HG02938 (cell line): ENCODE results near the gene DSCAML1.

Source experiments
- ATAC-seq: cut with Tn5 transposase; IDR thresholded peaks from one replicate; pipeline ENCODE4 v1.9.1; 2021; ENCODE audit warnings: mild to moderate bottlenecking, moderate library complexity; ENCODE audit not compliant: unreplicated experiment

Gene DSCAML1

GRCh38 chr11:117731722-117732290, 65.2 kb downstream of the DSCAML1 start:
- ATAC-seq = no peak

GRCh38 chr11:117730208-117730800, 66.7 kb downstream of the DSCAML1 start:
- no peak for ATAC-seq

- ATAC-seq = no peak
These were observed 71.8 kb downstream of the DSCAML1 start for GRCh38 chr11:117725048-117725734.

- no peak for ATAC-seq
These were observed 72.4 kb downstream of the DSCAML1 start for GRCh38 chr11:117724621-117725020.

- no peak for ATAC-seq
These were observed 72.9 kb downstream of the DSCAML1 start for GRCh38 chr11:117724104-117724503.

GRCh38 chr11:117723277-117724024, 73.6 kb downstream of the DSCAML1 start:
- ATAC-seq = no peak

GRCh38 chr11:117722082-117722481, 74.9 kb downstream of the DSCAML1 start:
- ATAC-seq = no peak

- no peak for ATAC-seq
These were observed 76.9 kb downstream of the DSCAML1 start for GRCh38 chr11:117720061-117720511.

- no peak for ATAC-seq
These were observed 77.5 kb downstream of the DSCAML1 start for GRCh38 chr11:117719480-117719879.

GRCh38 chr11:117717485-117718314, 79.3 kb downstream of the DSCAML1 start:
- ATAC-seq = no peak

- ATAC-seq = no peak
These were observed 80.2 kb downstream of the DSCAML1 start for GRCh38 chr11:117716521-117717440.

- ATAC-seq = no peak
These were observed 81.2 kb downstream of the DSCAML1 start for GRCh38 chr11:117715801-117716200.

- no peak for ATAC-seq
These were observed 83.5 kb downstream of the DSCAML1 start for GRCh38 chr11:117713538-117713991.

GRCh38 chr11:117712530-117712929, 84.5 kb downstream of the DSCAML1 start:
- ATAC-seq = no peak

GRCh38 chr11:117711331-117711730, 85.7 kb downstream of the DSCAML1 start:
- no peak for ATAC-seq

GRCh38 chr11:117710211-117710610, 86.8 kb downstream of the DSCAML1 start:
- no peak for ATAC-seq

GRCh38 chr11:117706322-117706814, 90.6 kb downstream of the DSCAML1 start:
- ATAC-seq = no peak

- ATAC-seq = no peak
These were observed 91.2 kb downstream of the DSCAML1 start for GRCh38 chr11:117705866-117706265.

- ATAC-seq = no peak
These were observed 92.5 kb downstream of the DSCAML1 start for GRCh38 chr11:117704395-117705100.
